SK-N-SH (cell line): ENCODE data around the gene FIGNL2.

Source experiments
- CHD2 ChIP-seq: fragments of 150-350 bp; IDR thresholded peaks from 2 replicates; pipeline ENCODE4 v1.6.1; 2018; ENCODE audit warnings: low read length; ENCODE audit not compliant: partially characterized antibody
- CTCF ChIP-seq: fragments of 200-600 bp; sonication (generic); IDR thresholded peaks from 2 replicates; pipeline ENCODE4 v1.6.1; 2017; ENCODE audit warnings: antibody characterized with exemption, mild to moderate bottlenecking, moderate library complexity
- FOSL2 ChIP-seq: IDR thresholded peaks from 2 replicates; pipeline ENCODE4 v1.4.0; 2012; ENCODE audit warnings: low read depth, mild to moderate bottlenecking, moderate library complexity, borderline replicate concordance
- GABPA ChIP-seq: IDR thresholded peaks from 2 replicates; pipeline ENCODE4 v1.4.0; 2012; ENCODE audit warnings: low read depth, mild to moderate bottlenecking
- POLR2AphosphoS5 ChIP-seq: IDR thresholded peaks from 2 replicates; pipeline ENCODE4 v1.6.1; 2012; ENCODE audit warnings: low read depth, low read length
- RAD21 ChIP-seq: IDR thresholded peaks from 2 replicates; pipeline ENCODE4 v1.6.1; 2012; ENCODE audit warnings: mild to moderate bottlenecking, low read length
- RFX5 ChIP-seq: IDR thresholded peaks from 2 replicates; pipeline ENCODE4 v1.6.1; 2012; ENCODE audit warnings: mild to moderate bottlenecking, improper control_type of control experiment, low read length
- RXRA ChIP-seq: IDR thresholded peaks from 2 replicates; pipeline ENCODE4 v1.4.0; 2012; ENCODE audit warnings: low read depth, mild to moderate bottlenecking, borderline replicate concordance
- SMC3 ChIP-seq: IDR thresholded peaks from 2 replicates; pipeline ENCODE4 v1.6.1; 2012; ENCODE audit warnings: low read depth, low read length, improper control_type of control experiment
- TAF1 ChIP-seq: IDR thresholded peaks from 2 replicates; pipeline ENCODE4 v1.6.1; 2012; ENCODE audit warnings: low read depth, mild to moderate bottlenecking, low read length, moderate library complexity, borderline replicate concordance
- YY1 ChIP-seq: IDR thresholded peaks from 2 replicates; pipeline ENCODE4 v1.4.0; 2012; ENCODE audit warnings: low read depth, mild to moderate bottlenecking
- TF ChIP-seq, protein P1 (sequence below): fragments of 150-350 bp; IDR thresholded peaks from 2 replicates; pipeline ENCODE4 v1.6.1; 2017; ENCODE audit warnings: antibody characterized with exemption, low read length, low read depth, borderline replicate concordance

GRCh38 chr12:51829641-51830040 is 18.9 kb downstream of the FIGNL2 start:
- TF ChIP-seq CTCF = no peak
- no peak for TF ChIP-seq FOSL2
- TF ChIP-seq POLR2AphosphoS5 = no peak
- TF ChIP-seq RAD21 = no peak
- TF ChIP-seq RXRA = no peak
- TF ChIP-seq, protein P1, sequence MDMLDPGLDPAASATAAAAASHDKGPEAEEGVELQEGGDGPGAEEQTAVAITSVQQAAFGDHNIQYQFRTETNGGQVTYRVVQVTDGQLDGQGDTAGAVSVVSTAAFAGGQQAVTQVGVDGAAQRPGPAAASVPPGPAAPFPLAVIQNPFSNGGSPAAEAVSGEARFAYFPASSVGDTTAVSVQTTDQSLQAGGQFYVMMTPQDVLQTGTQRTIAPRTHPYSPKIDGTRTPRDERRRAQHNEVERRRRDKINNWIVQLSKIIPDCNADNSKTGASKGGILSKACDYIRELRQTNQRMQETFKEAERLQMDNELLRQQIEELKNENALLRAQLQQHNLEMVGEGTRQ = no peak
- no peak for TF ChIP-seq TAF1
- TF ChIP-seq SMC3 = no peak
- TF ChIP-seq CHD2 = no peak
- no peak for TF ChIP-seq YY1
- no peak for TF ChIP-seq RFX5
- TF ChIP-seq GABPA = no peak
